Smooth muscle cell (in vitro differentiated cells): ENCODE measurements around the gene SLC26A1. TPM values are rescaled to one million over a fixed set of nuclear protein-coding genes. Genes with fewer than 3 reads are reported as not detected.

ENCODE experiments used
- DNase-seq: peaks from one replicate; lab custom pipeline; 2025; ENCODE audit not compliant: unreplicated experiment; lab: John Stamatoyannopoulos, UW
- H2AFZ ChIP-seq: fragments of 200-600 bp; sonication (generic); 2 replicates; pipeline ENCODE4 v1.6.0; 2016; ENCODE audit warnings: antibody characterized with exemption, low read depth, mild to moderate bottlenecking
- H3F3A ChIP-seq: fragments of 200-600 bp; sonication (generic); 2 replicates; pipeline ENCODE4 v1.6.0; 2017; ENCODE audit warnings: antibody characterized with exemption, low read depth
- H3K27ac ChIP-seq: fragments of 200-600 bp; sonication (generic); 2 replicates; pipeline ENCODE4 v1.5.1; 2016; ENCODE audit warnings: low read depth, mild to moderate bottlenecking
- H3K27me3 ChIP-seq: fragments of 200-600 bp; sonication (generic); 2 replicates; pipeline ENCODE4 v1.6.1; 2016; ENCODE audit warnings: low read depth, mild to moderate bottlenecking
- H3K36me3 ChIP-seq: fragments of 200-600 bp; sonication (generic); 2 replicates; pipeline ENCODE4 v1.5.1; 2016; ENCODE audit warnings: low read depth
- H3K4me1 ChIP-seq: fragments of 200-600 bp; sonication (generic); 2 replicates; pipeline ENCODE4 v1.5.1; 2016; ENCODE audit warnings: low read depth
- H3K4me2 ChIP-seq: fragments of 200-600 bp; sonication (generic); 2 replicates; pipeline ENCODE4 v1.6.0; 2016; ENCODE audit warnings: mild to moderate bottlenecking
- H3K4me3 ChIP-seq: fragments of 200-600 bp; sonication (generic); 2 replicates; pipeline ENCODE4 v1.5.1; 2016; ENCODE audit warnings: mild to moderate bottlenecking
- H3K79me2 ChIP-seq: fragments of 200-600 bp; sonication (generic); 2 replicates; pipeline ENCODE4 v1.6.0; 2016; ENCODE audit warnings: low read depth, mild to moderate bottlenecking
- H3K9ac ChIP-seq: fragments of 200-600 bp; sonication (generic); 2 replicates; pipeline ENCODE4 v1.6.0; 2016; ENCODE audit warnings: low read depth
- H3K9me3 ChIP-seq: fragments of 200-600 bp; sonication (generic); replicated peaks from 2 replicates; pipeline ENCODE4 v1.5.1; 2016; ENCODE audit warnings: low read depth
- H4K20me1 ChIP-seq: fragments of 200-600 bp; sonication (generic); 2 replicates; pipeline ENCODE4 v1.6.0; 2016; ENCODE audit warnings: low read depth
- CTCF ChIP-seq: fragments of 200-600 bp; sonication (generic); IDR thresholded peaks from 2 replicates; pipeline ENCODE4 v1.5.1; 2017; ENCODE audit warnings: borderline replicate concordance, mild to moderate bottlenecking, antibody characterized with exemption; ENCODE audit not compliant: insufficient read depth, poor library complexity, severe bottlenecking
- WGBS: methylation state at CpG from one replicate; pipeline ENCODE4 v1.1.7; 2016; ENCODE audit warnings: low lambda C conversion rate; 5-methylcytosine and 5-hydroxymethylcytosine counted together
- polyA plus RNA-seq: library from polyadenylated mRNA; unstranded; fragments of >200 nt; fragmentation: Nextera tagmentation; extraction: Ambion mirVana; gene quantifications from 2 replicates; pipeline ENCODE4 v1.2.1, GENCODE V29; 2016
- total RNA-seq: library from RNA; depleted of rRNA; stranded (reverse); fragments of >200 nt; gene quantifications from 2 replicates; pipeline ENCODE4 v1.2.3, GENCODE V29; 2014

Gene SLC26A1
- total and polyA plus RNA-seq, 2 experiments from 2014 or later: 0.67 to 1.7 TPM

GRCh38 chr4:948101-948935 is 44.9 kb downstream of the SLC26A1 start:
- no peak overlapping the region for H3K9ac ChIP-seq
- H3K27me3 ChIP-seq: no peaks in the 10 kb centered on the region
- H4K20me1 ChIP-seq: peaks cover 25% of the 10 kb centered on the region
- TF ChIP-seq CTCF: no peak
- H3K36me3 ChIP-seq: no peaks in the 10 kb centered on the region
- H3F3A ChIP-seq: no peaks in the 10 kb centered on the region
- no peaks in the 10 kb centered on the region for H3K79me2 ChIP-seq
- H3K27ac ChIP-seq: no peak overlapping the region
- no peak for DNase-seq
- H3K4me1 ChIP-seq: no peaks in the 10 kb centered on the region
- no peak overlapping the region for H2AFZ ChIP-seq
- H3K4me2 ChIP-seq: no peak overlapping the region
- 88% methylated on average over 33 of the region's 33 CpGs for WGBS
- no peak overlapping the region for H3K4me3 ChIP-seq
- H3K9me3 ChIP-seq: no peaks in the 10 kb centered on the region

- Histone ChIP-seq H3K9ac (no peak overlapping the region), H3K4me3 (no peak overlapping the region), H3K36me3 (no peaks in the 10 kb centered on the region), H3F3A (no peaks in the 10 kb centered on the region), H3K9me3 (no peaks in the 10 kb centered on the region), H3K4me2 (no peak overlapping the region), H3K79me2 (no peaks in the 10 kb centered on the region), H3K4me1 (no peaks in the 10 kb centered on the region), H3K27ac (no peak overlapping the region), H3K27me3 (no peaks in the 10 kb centered on the region), H4K20me1 (peaks cover 25% of the 10 kb centered on the region), H2AFZ (no peak overlapping the region)
- DNase-seq: no peak
- no peak for TF ChIP-seq CTCF
- 93% methylated on average over 19 of the region's 19 CpGs for WGBS
Observed at GRCh38 chr4:947491-947971, 45.7 kb downstream of the SLC26A1 start.

DNA sequence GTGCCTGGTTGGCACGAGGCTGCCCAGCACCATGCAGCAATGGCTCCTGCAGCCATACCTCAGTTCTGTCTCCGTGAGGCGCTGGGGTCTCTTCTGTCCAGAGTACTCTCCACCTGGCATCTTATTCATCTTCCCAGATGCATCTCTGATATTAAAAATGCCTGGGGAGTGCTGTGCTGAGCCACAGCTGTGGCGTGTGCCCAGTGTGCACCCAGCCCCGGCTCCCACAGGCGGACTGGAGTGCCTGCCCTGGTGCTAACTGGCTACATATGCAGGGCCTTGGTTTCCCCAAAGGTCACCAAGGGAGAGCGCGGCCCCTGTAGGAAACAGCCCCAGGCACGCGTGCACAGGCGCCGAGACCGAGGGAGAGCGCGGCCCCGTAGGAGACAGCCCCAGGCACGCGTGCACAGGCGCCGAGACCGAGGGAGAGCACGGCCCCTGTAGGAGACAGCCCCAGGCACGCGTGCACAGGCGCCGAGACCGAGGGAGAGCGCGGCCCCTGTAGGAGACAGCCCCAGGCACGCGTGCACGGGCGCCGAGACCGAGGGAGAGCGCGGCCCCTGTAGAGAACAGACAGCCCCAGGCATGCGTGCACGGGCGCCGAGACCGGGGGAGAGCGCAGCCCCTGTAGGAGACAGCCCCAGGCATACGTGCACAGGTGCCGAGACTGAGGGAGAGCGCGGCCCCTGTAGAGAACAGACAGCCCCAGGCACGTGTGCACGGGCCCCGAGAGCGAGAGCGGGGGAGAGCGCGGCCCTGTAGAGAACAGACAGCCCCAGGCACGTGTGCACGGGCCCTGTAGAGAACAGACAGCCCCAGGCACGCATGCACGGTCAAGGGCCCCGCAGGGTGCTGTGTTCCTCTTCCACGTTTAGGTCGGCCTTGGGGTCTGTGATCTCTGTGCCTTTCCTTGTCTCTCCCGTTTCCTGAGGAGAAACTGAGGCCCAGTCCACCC is 46.4 kb downstream of the SLC26A1 start:
- no peak for DNase-seq
- Histone ChIP-seq H2AFZ (no peak overlapping the region), H4K20me1 (peaks cover 26% of the 10 kb centered on the region), H3F3A (no peaks in the 10 kb centered on the region), H3K79me2 (no peaks in the 10 kb centered on the region), H3K9ac (no peak overlapping the region), H3K4me3 (no peak overlapping the region), H3K9me3 (no peaks in the 10 kb centered on the region), H3K36me3 (no peaks in the 10 kb centered on the region), H3K4me1 (no peaks in the 10 kb centered on the region), H3K27ac (no peak overlapping the region), H3K27me3 (no peaks in the 10 kb centered on the region), H3K4me2 (no peak overlapping the region)
- 92% methylated on average over 37 of the region's 62 CpGs for WGBS
- TF ChIP-seq CTCF: no peak
